CD4-positive, alpha-beta T cell treated with Interleukin-12 subunit alpha and Interleukin-12 subunit beta, for 1 hour (primary cell): ENCODE results near the gene SEPTIN7.
A peak's percentile ranks its signal among the peaks of the same experiment; 100 is the strongest.

ENCODE experiments used
- DNase-seq: peaks from one replicate; pipeline ENCODE4 v3.0.0-alpha.2; 2020

Gene SEPTIN7

GRCh38 chr7:35792472-35792871, 8.4 kb upstream of the SEPTIN7 start:
- DNase-seq, result no peak

- no peak for DNase-seq
These were observed 7.9 kb upstream of the SEPTIN7 start for GRCh38 chr7:35792873-35793489.

- DNase-seq, result no peak
These were observed 3.5 kb upstream of the SEPTIN7 start for GRCh38 chr7:35797311-35797710.

- peak; percentile 91 for DNase-seq
These were observed 775 bp upstream of the SEPTIN7 start for GRCh38 chr7:35799846-35800717.

- DNase-seq, result peak; percentile 84
These were observed 690 bp downstream of the SEPTIN7 start for GRCh38 chr7:35801392-35802101.

GRCh38 chr7:35802102-35802466, 1.2 kb downstream of the SEPTIN7 start:
- no peak for DNase-seq

GRCh38 chr7:35802649-35803048, 1.8 kb downstream of the SEPTIN7 start:
- DNase-seq, result peak; percentile 26

- no peak for DNase-seq
These were observed 3.5 kb downstream of the SEPTIN7 start for GRCh38 chr7:35804231-35804970.

- DNase-seq, result peak; percentile 11
These were observed 5.0 kb downstream of the SEPTIN7 start for GRCh38 chr7:35805876-35806275.

- no peak for DNase-seq
These were observed 15.7 kb downstream of the SEPTIN7 start for GRCh38 chr7:35816514-35816913.

GRCh38 chr7:35817181-35817580, 16.3 kb downstream of the SEPTIN7 start:
- DNase-seq, result no peak

- no peak for DNase-seq
These were observed 17.1 kb downstream of the SEPTIN7 start for GRCh38 chr7:35817930-35818329.

GRCh38 chr7:35818513-35818912, 17.7 kb downstream of the SEPTIN7 start:
- no peak for DNase-seq

- no peak for DNase-seq
These were observed 18.5 kb downstream of the SEPTIN7 start for GRCh38 chr7:35819310-35819709.

- DNase-seq, result no peak
These were observed 19.3 kb downstream of the SEPTIN7 start for GRCh38 chr7:35819954-35820703.

GRCh38 chr7:35820858-35821257, 20.0 kb downstream of the SEPTIN7 start:
- no peak for DNase-seq

GRCh38 chr7:35823440-35823839, 22.6 kb downstream of the SEPTIN7 start:
- DNase-seq, result no peak

- DNase-seq, result no peak
These were observed 25.1 kb downstream of the SEPTIN7 start for GRCh38 chr7:35825974-35826373.

- no peak for DNase-seq
These were observed 25.9 kb downstream of the SEPTIN7 start for GRCh38 chr7:35826751-35827150.

GRCh38 chr7:35828817-35829216, 28.0 kb downstream of the SEPTIN7 start:
- DNase-seq, result no peak

GRCh38 chr7:35831208-35831607, 30.4 kb downstream of the SEPTIN7 start:
- DNase-seq, result no peak
